NCI-H1694 treated with DMSO at 0.1 percent for 48 hours (cell line): ENCODE data around the gene SPATS2L.

Experiments
- DNase-seq: peaks from one replicate; lab custom pipeline; 2025; lab: John Stamatoyannopoulos, UW

Gene SPATS2L

GRCh38 chr2:200509612-200510433, 203.3 kb downstream of the SPATS2L start, which contains the start of gene KCTD18:
TSS of gene KCTD18 (minus strand) at chr2:200510068. CDS start at chr2:200507016, 3,052 bp downstream.
- peak; percentile 48 for DNase-seq

GRCh38 chr2:200515155-200515554, 208.7 kb downstream of the SPATS2L start:
- no peak for DNase-seq

GRCh38 chr2:200523158-200523557, 216.7 kb downstream of the SPATS2L start:
- no peak for DNase-seq

- DNase-seq: no peak
Observed at GRCh38 chr2:200523604-200524003, 217.1 kb downstream of the SPATS2L start.

- DNase-seq: no peak
Observed at GRCh38 chr2:200525066-200525465, 218.6 kb downstream of the SPATS2L start.

- no peak for DNase-seq
Observed at GRCh38 chr2:200525551-200525881, 219.0 kb downstream of the SPATS2L start.

- DNase-seq: peak; percentile 94
Observed at GRCh38 chr2:200525882-200526651, 219.6 kb downstream of the SPATS2L start, which contains the start of gene SGO2. TSS of gene SGO2 (plus strand) at chr2:200526207. CDS start at chr2:200532976, 6,769 bp downstream.

GRCh38 chr2:200528228-200528627, 221.7 kb downstream of the SPATS2L start:
- DNase-seq: no peak
